HepG2 (cell line): ENCODE results near the gene CASKIN1. TPM values are rescaled to one million over a fixed set of nuclear protein-coding genes. Genes with fewer than 3 reads are reported as not detected.
A peak's percentile ranks its signal among the peaks of the same experiment; 100 is the strongest.

Source experiments
- ATAC-seq: fragments of 200-7000 bp; cut with Tn5 transposase; 3 replicates; pipeline ENCODE4 v1.9.1; 2020; ENCODE audit warnings: mild to moderate bottlenecking, moderate library complexity
- BruUV-seq: library from RNA; stranded (reverse); fragments of 400-500 nt; replicated peaks from 2 replicates; lab custom pipeline; 2021; lab: Mats Ljungman, UMichigan
- CTCF ChIA-PET: fragments of 300-600 bp; formaldehyde crosslinking; extraction: SDS; loops from one replicate; lab custom pipeline; 2021; ENCODE audit warnings: low total read pairs, inconsistent platforms, low intra/inter-chr PET ratio; lab: Yijun Ruan, JAX
- POLR2A ChIA-PET: fragments of 350-600 bp; sonication (Branson Sonifier 250); formaldehyde crosslinking; loops from one replicate; lab custom pipeline; 2020; ENCODE audit warnings: antibody characterized with exemption, inconsistent platforms; lab: Yijun Ruan, JAX
- DNase-seq: peaks from one replicate; pipeline ENCODE4 v3.0.0-alpha.2; 2015; ENCODE audit warnings: low spot score
- FAIRE-seq: peaks from 3 replicates; lab custom pipeline; 2011; peaks lifted over from hg19 to GRCh38; lab: Jason Lieb, UNC
- H2AFZ ChIP-seq: one replicate; pipeline ENCODE4 v1.6.1; 2011; ENCODE audit warnings: low read length, inconsistent platforms
- H3K27ac ChIP-seq: fragments of 300-600 bp; 3 replicates; pipeline ENCODE4 v1.8.0; 2011; ENCODE audit warnings: mixed run types, mild to moderate bottlenecking, mixed read lengths, low read length, inconsistent platforms; ENCODE audit not compliant: insufficient read depth; ENCODE audit errors: extremely low read length
- H3K27me3 ChIP-seq, 2 experiments: fragments of 200-600 bp in 1 of 2; 2 replicates in 1 of 2; 3 replicates in 1 of 2; pipeline versions ENCODE4 v1.6.0 to v1.8.0; 2011; ENCODE audit warnings: low read length in 2 of 2, mild to moderate bottlenecking in 2 of 2, moderate library complexity in 2 of 2, inconsistent platforms in 1 of 2; ENCODE audit not compliant: insufficient read depth in 2 of 2, control insufficient read depth in 1 of 2
- H3K36me3 ChIP-seq, 2 experiments: fragments of 200-600 bp in 1 of 2; replicated peaks in 1 of 2; 2 replicates in 1 of 2; 3 replicates in 1 of 2; pipeline versions ENCODE4 v1.5.1 to v1.8.0; 2011; ENCODE audit warnings: low read length in 2 of 2, inconsistent platforms in 1 of 2; ENCODE audit not compliant: insufficient read depth in 2 of 2, control insufficient read depth in 1 of 2
- H3K4me1 ChIP-seq: 2 replicates; pipeline ENCODE4 v1.5.1; 2012; ENCODE audit warnings: low read length, inconsistent platforms; ENCODE audit not compliant: insufficient read depth
- H3K4me2 ChIP-seq: 2 replicates; pipeline ENCODE4 v1.6.0; 2011; ENCODE audit warnings: low read depth, low read length, inconsistent platforms
- H3K4me3 ChIP-seq, 3 experiments: fragments of 200-600 bp in 1 of 3; sonication (generic), shearing (Covaris generic) in 1 of 3; replicated peaks in 1 of 3; 2 replicates each; pipeline ENCODE4 v1.5.1; 2011 to 2016; ENCODE audit warnings: low read length in 3 of 3, inconsistent platforms in 2 of 3, low read depth in 2 of 3, mild to moderate bottlenecking in 2 of 3, control low read depth in 1 of 3, mixed read lengths in 1 of 3; ENCODE audit not compliant: insufficient read depth in 1 of 3
- H3K79me2 ChIP-seq: one replicate; pipeline ENCODE4 v1.6.1; 2011; ENCODE audit warnings: low read length, inconsistent platforms; ENCODE audit not compliant: insufficient read depth
- H3K9ac ChIP-seq: 2 replicates; pipeline ENCODE4 v1.6.0; 2011; ENCODE audit warnings: mild to moderate bottlenecking, low read depth, low read length, inconsistent platforms; ENCODE audit not compliant: insufficient read depth
- H3K9me3 ChIP-seq: 2 replicates; pipeline ENCODE4 v1.5.1; 2012; ENCODE audit warnings: mild to moderate bottlenecking, low read length
- H4K20me1 ChIP-seq: 2 replicates; pipeline ENCODE4 v1.6.0; 2011; ENCODE audit warnings: inconsistent platforms, mild to moderate bottlenecking, low read length, moderate library complexity; ENCODE audit not compliant: insufficient read depth
- ARNT2 ChIP-seq: sonication (generic); formaldehyde crosslinking; IDR thresholded peaks from 2 replicates; pipeline ENCODE4 v1.8.0; 2022; ENCODE audit warnings: mild to moderate bottlenecking, low read depth, missing genetic modification reagents, moderate library complexity
- HNRNPL ChIP-seq: fragments of 200-400 bp; formaldehyde crosslinking; IDR thresholded peaks from 2 replicates; pipeline ENCODE4 v1.6.1; 2017; ENCODE audit warnings: mild to moderate bottlenecking, low read depth, low read length
- RAD21 ChIP-seq: fragments of 450-650 bp; formaldehyde crosslinking; IDR thresholded peaks from 2 replicates; pipeline ENCODE4 v1.5.0; 2020; ENCODE audit warnings: mild to moderate bottlenecking
- WGBS: methylation state at CpG from one replicate; pipeline ENCODE4 v1.1.6; 2017; ENCODE audit warnings: low lambda C conversion rate; 5-methylcytosine and 5-hydroxymethylcytosine counted together
- in situ Hi-C: cut with HindIII; loops from 2 replicates; pipeline ENCODE4 v1.10.0; 2017; ENCODE audit warnings: low pct_unique_long_range_greater_than_20kb; ENCODE audit not compliant: extremely low pct_ligation_motif_present
- intact Hi-C: fragments of 100-400 bp; cut with micrococcal nuclease; formaldehyde crosslinking; loops from one replicate; pipeline ENCODE4 v1.10.0; 2022; ENCODE audit not compliant: unreplicated experiment
- polyA plus RNA-seq, 8 experiments: library from polyadenylated mRNA; depleted of rRNA in 3 of 8; stranded (reverse) in 7 of 8; unstranded in 1 of 8; fragments of >200 nt; fragmentation: Illumina TruSeq in 4 of 8; extraction: Trizol in 4 of 8; gene quantifications; 2 replicates each; pipeline versions ENCODE4 v1.2.1 to v1.2.3, GENCODE V29; 2011 to 2016; ENCODE audit warnings: low read depth in 4 of 8, missing spikeins in 1 of 8, mixed read lengths in 1 of 8; ENCODE audit not compliant: insufficient read depth in 1 of 8
- total RNA-seq, 5 experiments: library from RNA; depleted of rRNA; stranded (reverse); fragments of >200 nt; fragmentation: Illumina TruSeq; extraction: Trizol; gene quantifications; 2 replicates each; pipeline ENCODE4 v1.2.3, GENCODE V29; 2016; ENCODE audit warnings: low read depth in 1 of 5
- TF ChIP-seq, protein P1 (sequence below): sonication (generic); formaldehyde crosslinking; IDR thresholded peaks from 2 replicates; pipeline ENCODE4 v1.5.0; 2020; ENCODE audit warnings: mild to moderate bottlenecking, missing genetic modification reagents, borderline replicate concordance
- TF ChIP-seq, protein P2 (sequence below): sonication (generic); formaldehyde crosslinking; IDR thresholded peaks from 2 replicates; pipeline ENCODE4 v1.4.0; 2020; ENCODE audit warnings: mild to moderate bottlenecking, missing genetic modification reagents
- TF ChIP-seq, protein P3 (sequence below): sonication (generic); formaldehyde crosslinking; IDR thresholded peaks from 2 replicates; pipeline ENCODE4 v1.5.0; 2020; ENCODE audit warnings: mild to moderate bottlenecking, missing genetic modification reagents
- TF ChIP-seq, protein P4 (sequence below): sonication (generic); formaldehyde crosslinking; IDR thresholded peaks from 2 replicates; pipeline ENCODE4 v1.5.1; 2020; ENCODE audit warnings: mild to moderate bottlenecking, missing genetic modification reagents

The CASKIN1 gene
- total and polyA plus RNA-seq, 2 of the 13 experiments (the other 11 are each of a cell fraction or from before 2014, with no cell fraction given): 1.2 to 2.2 TPM

DNA sequence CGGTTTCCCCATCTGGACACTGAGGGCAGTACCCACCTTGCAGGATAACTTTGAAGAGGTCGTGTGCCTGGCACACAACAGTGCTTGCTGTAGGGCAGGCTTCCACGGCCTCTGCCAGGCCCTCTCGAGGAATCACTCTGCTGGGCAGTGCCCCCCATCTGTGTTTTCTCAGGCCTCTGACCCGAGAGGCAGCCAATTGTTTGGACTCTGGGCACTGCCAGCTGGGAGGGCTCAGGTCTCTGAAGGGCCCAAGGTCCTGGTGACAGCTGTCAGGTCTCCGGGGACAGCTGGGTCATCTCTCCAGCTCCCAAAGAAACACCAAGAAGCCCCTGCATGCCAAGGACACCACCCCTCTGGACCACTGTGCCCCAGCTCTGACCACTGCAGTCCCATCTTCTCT is 49.0 kb downstream of the CASKIN1 start:
- TF ChIP-seq ARNT2 (CRISPR knock-in tag) (no peak), RAD21 (no peak), HNRNPL (0 out of 2 replicates have a peak, but pooled peaks have one; percentile 42)
- TF ChIP-seq, protein P1, sequence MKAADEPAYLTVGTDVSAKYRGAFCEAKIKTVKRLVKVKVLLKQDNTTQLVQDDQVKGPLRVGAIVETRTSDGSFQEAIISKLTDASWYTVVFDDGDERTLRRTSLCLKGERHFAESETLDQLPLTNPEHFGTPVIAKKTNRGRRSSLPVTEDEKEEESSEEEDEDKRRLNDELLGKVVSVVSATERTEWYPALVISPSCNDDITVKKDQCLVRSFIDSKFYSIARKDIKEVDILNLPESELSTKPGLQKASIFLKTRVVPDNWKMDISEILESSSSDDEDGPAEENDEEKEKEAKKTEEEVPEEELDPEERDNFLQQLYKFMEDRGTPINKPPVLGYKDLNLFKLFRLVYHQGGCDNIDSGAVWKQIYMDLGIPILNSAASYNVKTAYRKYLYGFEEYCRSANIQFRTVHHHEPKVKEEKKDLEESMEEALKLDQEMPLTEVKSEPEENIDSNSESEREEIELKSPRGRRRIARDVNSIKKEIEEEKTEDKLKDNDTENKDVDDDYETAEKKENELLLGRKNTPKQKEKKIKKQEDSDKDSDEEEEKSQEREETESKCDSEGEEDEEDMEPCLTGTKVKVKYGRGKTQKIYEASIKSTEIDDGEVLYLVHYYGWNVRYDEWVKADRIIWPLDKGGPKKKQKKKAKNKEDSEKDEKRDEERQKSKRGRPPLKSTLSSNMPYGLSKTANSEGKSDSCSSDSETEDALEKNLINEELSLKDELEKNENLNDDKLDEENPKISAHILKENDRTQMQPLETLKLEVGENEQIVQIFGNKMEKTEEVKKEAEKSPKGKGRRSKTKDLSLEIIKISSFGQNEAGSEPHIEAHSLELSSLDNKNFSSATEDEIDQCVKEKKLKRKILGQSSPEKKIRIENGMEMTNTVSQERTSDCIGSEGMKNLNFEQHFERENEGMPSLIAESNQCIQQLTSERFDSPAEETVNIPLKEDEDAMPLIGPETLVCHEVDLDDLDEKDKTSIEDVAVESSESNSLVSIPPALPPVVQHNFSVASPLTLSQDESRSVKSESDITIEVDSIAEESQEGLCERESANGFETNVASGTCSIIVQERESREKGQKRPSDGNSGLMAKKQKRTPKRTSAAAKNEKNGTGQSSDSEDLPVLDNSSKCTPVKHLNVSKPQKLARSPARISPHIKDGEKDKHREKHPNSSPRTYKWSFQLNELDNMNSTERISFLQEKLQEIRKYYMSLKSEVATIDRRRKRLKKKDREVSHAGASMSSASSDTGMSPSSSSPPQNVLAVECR (CRISPR knock-in tag): no peak
- TF ChIP-seq, protein P2, sequence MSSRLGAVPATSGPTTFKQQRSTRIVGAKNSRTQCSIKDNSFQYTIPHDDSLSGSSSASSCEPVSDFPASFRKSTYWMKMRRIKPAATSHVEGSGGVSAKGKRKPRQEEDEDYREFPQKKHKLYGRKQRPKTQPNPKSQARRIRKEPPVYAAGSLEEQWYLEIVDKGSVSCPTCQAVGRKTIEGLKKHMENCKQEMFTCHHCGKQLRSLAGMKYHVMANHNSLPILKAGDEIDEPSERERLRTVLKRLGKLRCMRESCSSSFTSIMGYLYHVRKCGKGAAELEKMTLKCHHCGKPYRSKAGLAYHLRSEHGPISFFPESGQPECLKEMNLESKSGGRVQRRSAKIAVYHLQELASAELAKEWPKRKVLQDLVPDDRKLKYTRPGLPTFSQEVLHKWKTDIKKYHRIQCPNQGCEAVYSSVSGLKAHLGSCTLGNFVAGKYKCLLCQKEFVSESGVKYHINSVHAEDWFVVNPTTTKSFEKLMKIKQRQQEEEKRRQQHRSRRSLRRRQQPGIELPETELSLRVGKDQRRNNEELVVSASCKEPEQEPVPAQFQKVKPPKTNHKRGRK: no peak
- TF ChIP-seq, protein P3, sequence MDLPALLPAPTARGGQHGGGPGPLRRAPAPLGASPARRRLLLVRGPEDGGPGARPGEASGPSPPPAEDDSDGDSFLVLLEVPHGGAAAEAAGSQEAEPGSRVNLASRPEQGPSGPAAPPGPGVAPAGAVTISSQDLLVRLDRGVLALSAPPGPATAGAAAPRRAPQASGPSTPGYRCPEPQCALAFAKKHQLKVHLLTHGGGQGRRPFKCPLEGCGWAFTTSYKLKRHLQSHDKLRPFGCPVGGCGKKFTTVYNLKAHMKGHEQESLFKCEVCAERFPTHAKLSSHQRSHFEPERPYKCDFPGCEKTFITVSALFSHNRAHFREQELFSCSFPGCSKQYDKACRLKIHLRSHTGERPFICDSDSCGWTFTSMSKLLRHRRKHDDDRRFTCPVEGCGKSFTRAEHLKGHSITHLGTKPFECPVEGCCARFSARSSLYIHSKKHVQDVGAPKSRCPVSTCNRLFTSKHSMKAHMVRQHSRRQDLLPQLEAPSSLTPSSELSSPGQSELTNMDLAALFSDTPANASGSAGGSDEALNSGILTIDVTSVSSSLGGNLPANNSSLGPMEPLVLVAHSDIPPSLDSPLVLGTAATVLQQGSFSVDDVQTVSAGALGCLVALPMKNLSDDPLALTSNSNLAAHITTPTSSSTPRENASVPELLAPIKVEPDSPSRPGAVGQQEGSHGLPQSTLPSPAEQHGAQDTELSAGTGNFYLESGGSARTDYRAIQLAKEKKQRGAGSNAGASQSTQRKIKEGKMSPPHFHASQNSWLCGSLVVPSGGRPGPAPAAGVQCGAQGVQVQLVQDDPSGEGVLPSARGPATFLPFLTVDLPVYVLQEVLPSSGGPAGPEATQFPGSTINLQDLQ (CRISPR knock-in tag): no peak
- TF ChIP-seq, protein P4, sequence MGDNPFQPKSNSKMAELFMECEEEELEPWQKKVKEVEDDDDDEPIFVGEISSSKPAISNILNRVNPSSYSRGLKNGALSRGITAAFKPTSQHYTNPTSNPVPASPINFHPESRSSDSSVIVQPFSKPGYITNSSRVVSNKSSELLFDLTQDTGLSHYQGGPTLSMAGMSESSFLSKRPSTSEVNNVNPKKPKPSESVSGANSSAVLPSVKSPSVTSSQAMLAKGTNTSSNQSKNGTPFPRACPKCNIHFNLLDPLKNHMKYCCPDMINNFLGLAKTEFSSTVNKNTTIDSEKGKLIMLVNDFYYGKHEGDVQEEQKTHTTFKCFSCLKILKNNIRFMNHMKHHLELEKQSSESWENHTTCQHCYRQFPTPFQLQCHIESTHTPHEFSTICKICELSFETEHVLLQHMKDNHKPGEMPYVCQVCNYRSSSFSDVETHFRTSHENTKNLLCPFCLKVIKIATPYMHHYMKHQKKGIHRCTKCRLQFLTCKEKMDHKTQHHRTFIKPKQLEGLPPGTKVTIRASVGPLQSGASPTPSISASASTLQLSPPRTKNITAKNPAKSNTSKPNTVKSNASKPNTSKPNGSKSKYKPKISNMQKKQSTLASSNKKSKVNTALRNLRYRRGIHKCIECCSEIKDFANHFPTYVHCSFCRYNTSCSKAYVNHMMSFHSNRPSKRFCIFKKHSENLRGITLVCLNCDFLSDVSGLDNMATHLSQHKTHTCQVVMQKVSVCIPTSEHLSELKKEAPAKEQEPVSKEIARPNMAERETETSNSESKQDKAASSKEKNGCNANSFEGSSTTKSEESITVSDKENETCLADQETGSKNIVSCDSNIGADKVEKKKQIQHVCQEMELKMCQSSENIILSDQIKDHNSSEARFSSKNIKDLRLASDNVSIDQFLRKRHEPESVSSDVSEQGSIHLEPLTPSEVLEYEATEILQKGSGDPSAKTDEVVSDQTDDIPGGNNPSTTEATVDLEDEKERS (CRISPR knock-in tag): no peak
- H3K27me3 ChIP-seq: peaks cover 3 to 32% of the 10 kb centered on the region in 2 experiments
- WGBS: 0% methylated on average over 1 of the region's 6 CpGs
- peak overlapping the region; percentile 60 for H3K4me2 ChIP-seq
- peaks cover 0 to 5% of the 10 kb centered on the region in 2 experiments; a peak in 1 of 5 replicates for H3K36me3 ChIP-seq
- H3K9me3 ChIP-seq: no peaks in the 10 kb centered on the region
- peak overlapping the region; percentile 10; the same call in 1 of the 2 replicates for H3K9ac ChIP-seq
- ATAC-seq (no peak; the same call in 2 of the 3 replicates), DNase-seq (no peak), FAIRE-seq (no peak)
- ChIA-PET CTCF (no interaction called here), POLR2A (interaction anchor here (0.8 to 3.2 kb wide), 13 partner anchors 8 to 206 kb away, joined by 3 to 24 read pairs (median 6); partner anchors contain the start of genes ECI1, GFER, NTHL1 and PKD1)
- in situ Hi-C loops: loop anchor here (5.0 to 10.0 kb wide), 2 partner anchors 63 to 125 kb away; no protein-coding TSS in a partner anchor
- no TSS peak for BruUV-seq
- H3K79me2 ChIP-seq: no peaks in the 10 kb centered on the region
- H3K27ac ChIP-seq: no peak overlapping the region
- H3K4me1 ChIP-seq: peaks cover 65% of the 10 kb centered on the region
- no peak overlapping the region for H2AFZ ChIP-seq
- H3K4me3 ChIP-seq: 0 out of 6 replicates have a peak overlapping the region, but pooled peaks of 1 of the 3 experiments have one; percentile 67
- intact Hi-C loops: no loop called here
- H4K20me1 ChIP-seq: peaks cover 42% of the 10 kb centered on the region
